ENCODE measurements around the gene STAT5B.

STAT5B gene

GRCh38 chr17:42163696-42164407 is 112.3 kb downstream of the STAT5B start:
- no peak for DNase-seq
- intact Hi-C loops (cut with DNase I), result no loop called here

- peak in 1 of 10 donors; percentile 64 for DNase-seq
- intact Hi-C loops (cut with DNase I), result no loop called here
These were observed 113.1 kb downstream of the STAT5B start for GRCh38 chr17:42163113-42163512.

DNA sequence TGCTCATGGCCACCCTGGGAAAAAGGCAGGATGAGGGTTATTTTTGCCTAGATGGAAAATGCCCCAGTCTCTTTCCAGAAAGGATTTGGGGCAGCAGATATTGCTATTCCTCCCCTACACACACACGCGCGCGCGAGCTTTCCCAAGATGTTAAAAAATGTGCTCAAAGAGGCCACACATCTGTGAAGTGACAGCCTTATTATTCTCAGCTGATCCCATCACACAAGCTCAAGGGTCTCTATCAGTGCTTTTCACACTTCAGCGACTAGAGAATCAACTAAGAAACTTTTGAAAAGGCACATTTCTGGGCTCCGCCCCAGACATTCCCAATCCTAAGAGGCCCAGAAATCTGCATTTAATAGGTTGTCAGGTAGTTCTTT is 115.7 kb downstream of the STAT5B start:
- intact Hi-C loops (cut with DNase I), result no loop called here
- DNase-seq, result peak in 1 of 10 donors; percentile 27

- intact Hi-C loops (cut with DNase I), result no loop called here
These were observed 116.2 kb downstream of the STAT5B start for GRCh38 chr17:42159796-42160530.

GRCh38 chr17:42155614-42156045 is 120.6 kb downstream of the STAT5B start:
- DNase-seq, result no peak
- intact Hi-C loops (cut with DNase I), result loop anchor here (2.0 kb wide), 1 partner anchor 35 kb away; the partner anchor contains the start of gene KAT2A

More at GRCh38 chr17:42159796-42160530, 116.2 kb downstream of the STAT5B start:
- DNase-seq, result peak in 2 of 10 donors; percentile 41 to 67

DNA sequence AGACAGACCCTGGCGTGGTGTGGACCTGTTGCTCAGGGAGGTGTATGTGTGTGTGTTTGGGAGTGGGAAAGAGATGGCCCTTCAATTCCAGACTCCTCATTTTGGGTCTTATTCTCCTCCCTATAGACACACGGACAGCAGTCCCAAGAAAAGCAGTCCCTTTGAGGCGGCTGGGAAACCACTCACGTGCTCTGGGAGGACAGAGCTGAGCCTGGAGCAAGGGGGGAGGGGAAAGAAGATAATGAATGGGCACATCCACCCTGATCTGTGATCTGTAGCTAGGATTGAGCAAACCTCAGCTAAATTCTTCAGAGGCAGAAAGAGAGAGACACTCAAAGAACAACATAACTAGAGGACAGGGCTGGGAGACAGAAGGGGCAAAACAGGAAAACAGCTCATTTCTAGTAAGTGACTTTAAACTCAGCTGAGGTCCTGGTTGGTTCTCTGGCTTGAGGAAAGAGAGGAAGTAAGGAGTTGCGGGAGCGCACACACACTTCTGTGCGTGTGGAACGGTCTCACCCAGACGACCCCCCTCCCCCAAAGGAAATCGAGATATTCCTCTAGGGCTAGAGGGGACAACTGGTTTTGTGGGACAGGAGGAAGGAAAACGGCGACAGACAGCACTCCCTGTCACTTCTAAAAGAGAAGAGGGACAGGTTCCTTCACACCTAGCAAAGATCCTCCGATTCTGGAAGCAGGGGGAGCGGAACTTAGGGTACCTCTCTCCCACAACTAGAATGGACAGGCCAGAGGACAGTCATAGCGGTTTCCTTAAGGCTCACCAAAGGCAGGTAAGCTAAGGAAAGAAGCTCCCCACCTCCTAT is 122.1 kb downstream of the STAT5B start:
- intact Hi-C loops (cut with DNase I), result loop anchor here (2.0 kb wide), 1 partner anchor 33 kb away; the partner anchor contains the start of gene KAT2A
- DNase-seq, result peak in 1 of 10 donors; percentile 6
